Measurements from ENCODE around the gene ERC2.

The ERC2 gene

GRCh38 chr3:56365905-56366640, 102.2 kb downstream of the ERC2 start:
- no peak for TF ChIP-seq TAF1 (IDR thresholded peaks at IDR 0.05; ENCODE audit: borderline replicate concordance, low read depth, low read length)
- TF ChIP-seq POLR2AphosphoS5 (IDR thresholded peaks at IDR 0.05; ENCODE audit: low read depth, low read length) = no peak
- TF ChIP-seq POLR2A (IDR thresholded peaks at IDR 0.05; ENCODE audit: low read depth, low read length) = no peak
- no peak for DNase-seq (ENCODE audit: insufficient read length)
- no peak for FAIRE-seq

GRCh38 chr3:56364665-56365064, 103.6 kb downstream of the ERC2 start:
- no peak for FAIRE-seq
- TF ChIP-seq POLR2AphosphoS5 (IDR thresholded peaks at IDR 0.05; ENCODE audit: low read depth, low read length) (no peak), POLR2A (IDR thresholded peaks at IDR 0.05; ENCODE audit: low read depth, low read length) (no peak), TAF1 (IDR thresholded peaks at IDR 0.05; ENCODE audit: borderline replicate concordance, low read depth, low read length) (no peak)

GRCh38 chr3:56363720-56364119, 104.5 kb downstream of the ERC2 start:
- no peak for TF ChIP-seq TAF1 (IDR thresholded peaks at IDR 0.05; ENCODE audit: borderline replicate concordance, low read depth, low read length)
- TF ChIP-seq POLR2A (IDR thresholded peaks at IDR 0.05; ENCODE audit: low read depth, low read length) = no peak
- TF ChIP-seq POLR2AphosphoS5 (IDR thresholded peaks at IDR 0.05; ENCODE audit: low read depth, low read length) = no peak
- FAIRE-seq = no peak
- no peak for DNase-seq (ENCODE audit: insufficient read length)

More at GRCh38 chr3:56364665-56365064, 103.6 kb downstream of the ERC2 start:
- no peak for DNase-seq (ENCODE audit: insufficient read length)

- FAIRE-seq (no peak), DNase-seq (ENCODE audit: insufficient read length) (no peak)
- TF ChIP-seq POLR2A (IDR thresholded peaks at IDR 0.05; ENCODE audit: low read depth, low read length) (no peak), POLR2AphosphoS5 (IDR thresholded peaks at IDR 0.05; ENCODE audit: low read depth, low read length) (no peak), TAF1 (IDR thresholded peaks at IDR 0.05; ENCODE audit: borderline replicate concordance, low read depth, low read length) (no peak)
These were observed 106.5 kb downstream of the ERC2 start for GRCh38 chr3:56361731-56362130.

- FAIRE-seq = no peak
- TF ChIP-seq POLR2A (IDR thresholded peaks at IDR 0.05; ENCODE audit: low read depth, low read length) (no peak), TAF1 (IDR thresholded peaks at IDR 0.05; ENCODE audit: borderline replicate concordance, low read depth, low read length) (no peak), POLR2AphosphoS5 (IDR thresholded peaks at IDR 0.05; ENCODE audit: low read depth, low read length) (no peak)
These were observed 111.0 kb downstream of the ERC2 start for GRCh38 chr3:56357266-56357665.

GRCh38 chr3:56356808-56357207, 111.5 kb downstream of the ERC2 start:
- DNase-seq (ENCODE audit: insufficient read length) = no peak
- FAIRE-seq = no peak
- no peak for TF ChIP-seq TAF1 (IDR thresholded peaks at IDR 0.05; ENCODE audit: borderline replicate concordance, low read depth, low read length)
- no peak for TF ChIP-seq POLR2AphosphoS5 (IDR thresholded peaks at IDR 0.05; ENCODE audit: low read depth, low read length)
- no peak for TF ChIP-seq POLR2A (IDR thresholded peaks at IDR 0.05; ENCODE audit: low read depth, low read length)

More at GRCh38 chr3:56357266-56357665, 111.0 kb downstream of the ERC2 start:
- no peak for DNase-seq (ENCODE audit: insufficient read length)

- DNase-seq (ENCODE audit: insufficient read length) = no peak
- no peak for FAIRE-seq
These were observed 112.6 kb downstream of the ERC2 start for GRCh38 chr3:56355570-56356185.

GRCh38 chr3:56351537-56351936, 116.7 kb downstream of the ERC2 start:
- no peak for FAIRE-seq
- TF ChIP-seq TAF1 (IDR thresholded peaks at IDR 0.05; ENCODE audit: borderline replicate concordance, low read depth, low read length) (no peak), POLR2AphosphoS5 (IDR thresholded peaks at IDR 0.05; ENCODE audit: low read depth, low read length) (no peak), POLR2A (IDR thresholded peaks at IDR 0.05; ENCODE audit: low read depth, low read length) (no peak)
- no peak for DNase-seq (ENCODE audit: insufficient read length)

More at GRCh38 chr3:56355570-56356185, 112.6 kb downstream of the ERC2 start:
- TF ChIP-seq POLR2A (IDR thresholded peaks at IDR 0.05; ENCODE audit: low read depth, low read length) = no peak
- no peak for TF ChIP-seq TAF1 (IDR thresholded peaks at IDR 0.05; ENCODE audit: borderline replicate concordance, low read depth, low read length)
- no peak for TF ChIP-seq POLR2AphosphoS5 (IDR thresholded peaks at IDR 0.05; ENCODE audit: low read depth, low read length)

- DNase-seq (ENCODE audit: insufficient read length) (no peak), FAIRE-seq (no peak)
- TF ChIP-seq POLR2A (IDR thresholded peaks at IDR 0.05; ENCODE audit: low read depth, low read length) (no peak), POLR2AphosphoS5 (IDR thresholded peaks at IDR 0.05; ENCODE audit: low read depth, low read length) (no peak), TAF1 (IDR thresholded peaks at IDR 0.05; ENCODE audit: borderline replicate concordance, low read depth, low read length) (no peak)
These were observed 120.9 kb downstream of the ERC2 start for GRCh38 chr3:56347219-56347871.

GRCh38 chr3:56342475-56342874, 125.8 kb downstream of the ERC2 start:
- FAIRE-seq (no peak), DNase-seq (ENCODE audit: insufficient read length) (no peak)
- TF ChIP-seq TAF1 (IDR thresholded peaks at IDR 0.05; ENCODE audit: borderline replicate concordance, low read depth, low read length) (no peak), POLR2AphosphoS5 (IDR thresholded peaks at IDR 0.05; ENCODE audit: low read depth, low read length) (no peak), POLR2A (IDR thresholded peaks at IDR 0.05; ENCODE audit: low read depth, low read length) (no peak)

GRCh38 chr3:56339671-56340070, 128.6 kb downstream of the ERC2 start:
- TF ChIP-seq TAF1 (IDR thresholded peaks at IDR 0.05; ENCODE audit: borderline replicate concordance, low read depth, low read length) (no peak), POLR2A (IDR thresholded peaks at IDR 0.05; ENCODE audit: low read depth, low read length) (no peak), POLR2AphosphoS5 (IDR thresholded peaks at IDR 0.05; ENCODE audit: low read depth, low read length) (no peak)
- DNase-seq (ENCODE audit: insufficient read length) = no peak
- no peak for FAIRE-seq

Measured in GM12892 (cell line).